GM19395 (cell line): ENCODE measurements around the gene PSME2.

Experiments used
- ATAC-seq: cut with Tn5 transposase; IDR thresholded peaks from one replicate; pipeline ENCODE4 v1.9.1; 2021; ENCODE audit warnings: mild to moderate bottlenecking, moderate library complexity; ENCODE audit not compliant: unreplicated experiment

Gene PSME2, protein sequence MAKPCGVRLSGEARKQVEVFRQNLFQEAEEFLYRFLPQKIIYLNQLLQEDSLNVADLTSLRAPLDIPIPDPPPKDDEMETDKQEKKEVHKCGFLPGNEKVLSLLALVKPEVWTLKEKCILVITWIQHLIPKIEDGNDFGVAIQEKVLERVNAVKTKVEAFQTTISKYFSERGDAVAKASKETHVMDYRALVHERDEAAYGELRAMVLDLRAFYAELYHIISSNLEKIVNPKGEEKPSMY

DNA sequence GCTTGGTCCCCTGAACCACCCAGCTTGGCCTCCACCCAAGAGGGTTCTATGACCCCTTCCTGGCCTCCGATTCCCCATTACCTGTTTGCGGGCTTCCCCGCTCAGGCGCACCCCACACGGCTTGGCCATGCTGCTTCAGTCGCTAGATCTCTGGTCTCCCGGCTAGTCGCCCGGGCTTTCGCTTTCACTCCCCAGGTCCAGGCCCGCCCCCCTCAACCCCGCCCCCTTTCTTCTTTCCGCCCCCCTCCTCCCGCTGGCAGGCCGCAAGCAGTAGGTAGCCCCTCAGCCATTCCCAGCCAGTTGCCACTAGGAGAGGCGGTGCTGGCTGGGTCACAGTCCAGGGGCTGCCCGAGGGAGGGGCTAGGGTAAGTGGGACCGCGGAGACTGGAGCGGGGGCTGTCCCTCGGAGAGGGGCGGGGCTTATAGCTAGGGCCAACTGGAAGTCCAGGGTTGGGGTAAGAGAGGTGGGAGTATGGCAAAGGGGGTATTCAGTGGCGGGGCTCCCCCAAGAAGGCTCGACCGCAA, at the start of gene PSME2:
Gene PSME2, minus strand, starts transcription at position 158 of the 525 bp plus-strand sequence. Its CDS starts 29 bp downstream, at position 129.
- peak; percentile 59 for ATAC-seq

DNA sequence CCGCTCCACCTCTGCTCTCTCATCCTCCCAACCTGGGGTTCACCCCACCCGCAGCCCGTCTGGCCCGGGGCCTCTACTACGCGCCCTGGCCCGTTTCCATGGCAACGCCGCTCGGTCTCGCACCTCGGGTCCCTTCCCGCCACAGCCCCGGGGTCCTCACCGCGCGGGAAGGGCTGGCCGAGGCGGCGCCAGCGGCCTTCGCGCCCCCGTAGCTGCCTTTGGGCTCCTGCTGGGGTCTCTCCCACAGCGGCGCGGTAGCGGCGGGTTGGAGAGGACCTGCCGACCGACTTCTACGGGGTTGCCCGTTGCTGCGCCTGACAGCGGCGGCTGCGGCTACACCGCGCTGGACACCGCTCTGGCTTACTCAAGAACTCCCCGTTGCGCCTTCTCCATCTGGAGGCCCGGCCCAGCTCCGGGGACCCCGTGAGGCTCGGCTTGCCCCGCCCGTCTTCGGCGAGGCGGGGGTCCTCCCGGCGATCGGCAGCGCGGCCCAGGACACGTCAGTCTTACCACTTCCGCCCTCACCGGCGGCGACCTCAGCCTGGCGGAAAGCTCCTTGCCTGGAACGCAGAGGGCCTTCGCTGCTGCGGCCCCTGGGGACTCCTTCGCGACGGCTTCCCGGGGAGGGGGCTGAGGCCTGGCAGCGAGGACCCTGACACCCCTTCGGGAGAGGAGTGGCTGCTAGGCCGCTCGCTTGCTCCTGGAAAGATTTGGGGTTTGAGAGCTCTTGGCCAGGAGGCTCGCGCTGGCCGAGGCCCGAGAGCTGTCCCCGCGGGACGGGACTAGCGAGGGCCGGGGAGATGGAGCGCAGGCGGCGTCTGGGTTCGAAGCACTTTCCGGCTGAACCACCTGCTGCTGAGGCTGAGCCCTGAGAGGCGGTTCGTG, 49.0 kb upstream of the PSME2 start, which contains the start of gene TM9SF1:
Gene TM9SF1, minus strand, starts transcription at position 256 of the 885 bp plus-strand sequence. CDS start 422 bp downstream, outside the sequence.
- peak; percentile 83 for ATAC-seq

DNA sequence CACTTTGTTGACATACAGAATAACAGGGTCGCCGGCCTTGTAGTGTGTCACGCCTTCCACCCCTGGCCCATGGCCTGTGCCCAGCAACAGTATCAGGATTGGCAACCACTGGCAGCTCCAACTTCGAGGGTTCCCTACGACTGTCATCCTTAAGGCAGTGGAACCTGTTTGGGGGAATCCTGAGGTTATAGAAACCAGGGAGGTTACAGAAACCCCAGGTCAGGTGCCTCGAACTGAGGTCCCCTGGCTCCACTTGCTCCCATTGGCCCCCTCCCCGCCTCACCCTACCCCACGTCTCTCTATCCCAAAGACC, 48.4 kb upstream of the PSME2 start:
- ATAC-seq: no peak

DNA sequence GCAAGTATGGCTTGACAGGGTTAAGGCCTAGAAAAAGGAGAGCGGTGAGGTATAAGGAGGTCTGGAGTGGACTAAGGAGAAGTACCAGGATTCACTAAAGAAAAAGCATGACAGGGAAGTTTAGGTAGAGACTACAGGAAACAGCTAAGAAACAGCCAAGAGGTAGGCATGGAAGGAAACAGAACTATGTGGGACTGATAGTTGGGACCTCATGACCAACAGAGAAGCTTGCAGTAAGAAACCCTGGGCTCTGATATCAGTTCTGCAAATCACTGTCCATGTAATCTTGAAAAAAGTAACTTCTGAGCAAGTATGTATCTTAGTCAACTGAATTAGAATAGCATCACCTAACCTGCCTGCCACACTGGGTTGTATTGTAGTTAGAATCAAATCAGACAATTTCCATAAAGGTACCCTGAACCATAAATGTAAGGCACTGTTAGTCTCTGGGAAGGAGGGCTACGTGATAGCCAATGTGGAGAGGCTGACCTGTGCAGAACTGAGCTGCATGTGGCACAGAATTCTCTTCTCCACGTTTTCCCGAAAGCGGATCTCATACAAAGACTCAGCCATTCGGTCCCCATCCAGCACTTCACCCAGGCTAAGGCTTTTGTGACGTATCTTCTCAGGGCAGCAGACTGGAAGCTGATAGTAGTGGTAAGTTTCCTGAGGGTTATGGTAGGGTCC, 47.9 kb upstream of the PSME2 start:
- ATAC-seq: no peak

DNA sequence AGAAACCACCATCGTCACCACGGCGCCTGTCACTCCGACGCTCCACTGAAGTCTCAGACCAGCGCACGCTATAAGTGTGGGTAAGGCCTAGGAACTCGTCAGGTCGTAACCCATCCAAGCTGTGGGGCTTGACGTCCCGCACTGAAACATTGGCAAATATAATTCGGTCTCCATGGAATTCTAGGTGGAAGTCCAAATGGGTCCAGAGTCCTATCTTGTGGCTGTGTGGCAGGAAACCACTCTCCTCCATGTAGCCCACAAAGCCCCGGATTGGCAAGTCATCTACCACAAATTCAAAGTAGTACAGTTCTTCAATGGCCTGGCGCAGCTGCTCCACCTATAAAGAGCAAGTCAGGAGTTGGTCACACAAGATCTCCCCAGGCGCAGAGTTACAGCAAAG, 46.5 kb upstream of the PSME2 start:
- no peak for ATAC-seq

DNA sequence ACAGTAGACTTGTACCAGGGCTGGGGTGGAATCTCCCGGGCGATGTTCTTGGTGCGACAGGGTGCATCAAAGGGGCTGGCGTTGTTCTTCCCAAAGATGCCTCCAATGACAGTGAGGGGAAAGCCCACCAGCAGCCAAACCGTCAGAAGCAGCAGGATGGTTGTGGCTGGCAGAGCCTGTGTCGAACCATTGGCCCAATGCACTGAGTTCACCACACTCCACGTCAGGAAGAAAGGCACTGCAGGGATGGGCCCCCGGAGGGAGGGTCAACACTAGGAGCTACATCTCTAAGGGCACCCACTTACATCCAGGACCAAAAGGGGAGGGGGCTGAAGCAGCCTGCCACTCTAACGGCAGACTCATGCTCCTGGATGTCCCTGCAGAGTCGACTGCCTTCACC, 44.0 kb upstream of the PSME2 start:
- no peak for ATAC-seq

DNA sequence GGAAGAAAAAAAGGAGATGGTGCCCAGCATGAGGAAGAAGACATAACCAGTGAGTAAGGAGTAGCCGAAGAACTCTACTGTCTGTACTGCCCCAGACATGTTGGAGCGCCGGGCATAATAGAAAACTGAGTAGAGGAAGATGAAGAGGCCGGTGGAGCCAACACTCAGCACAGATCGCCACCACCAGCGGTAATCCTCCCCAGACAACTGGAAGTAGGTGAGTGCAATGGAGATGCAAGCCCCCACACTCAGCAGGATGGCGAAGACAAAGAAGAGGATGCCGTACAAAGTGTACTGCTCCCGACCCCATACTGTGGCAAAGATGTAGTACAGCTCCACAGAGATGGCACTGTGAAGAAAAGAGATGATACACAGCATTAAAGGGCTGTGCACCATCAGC, 43.0 kb upstream of the PSME2 start:
- no peak for ATAC-seq

DNA sequence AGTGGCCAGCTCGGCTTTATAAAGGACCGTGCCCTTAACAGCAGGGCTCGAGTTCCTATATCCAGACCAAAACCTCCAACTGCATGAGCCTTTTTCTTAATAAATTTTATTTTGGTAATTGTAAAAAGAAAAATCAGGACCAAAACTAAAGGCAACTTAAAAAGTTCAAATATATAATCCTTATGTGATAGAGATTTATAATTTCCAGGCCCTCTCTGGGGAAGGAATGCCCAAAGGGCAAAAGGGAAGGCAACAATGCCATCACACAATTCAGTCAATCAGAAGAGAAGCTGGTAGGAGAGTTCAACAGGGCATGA, 42.6 kb upstream of the PSME2 start:
- no peak for ATAC-seq

DNA sequence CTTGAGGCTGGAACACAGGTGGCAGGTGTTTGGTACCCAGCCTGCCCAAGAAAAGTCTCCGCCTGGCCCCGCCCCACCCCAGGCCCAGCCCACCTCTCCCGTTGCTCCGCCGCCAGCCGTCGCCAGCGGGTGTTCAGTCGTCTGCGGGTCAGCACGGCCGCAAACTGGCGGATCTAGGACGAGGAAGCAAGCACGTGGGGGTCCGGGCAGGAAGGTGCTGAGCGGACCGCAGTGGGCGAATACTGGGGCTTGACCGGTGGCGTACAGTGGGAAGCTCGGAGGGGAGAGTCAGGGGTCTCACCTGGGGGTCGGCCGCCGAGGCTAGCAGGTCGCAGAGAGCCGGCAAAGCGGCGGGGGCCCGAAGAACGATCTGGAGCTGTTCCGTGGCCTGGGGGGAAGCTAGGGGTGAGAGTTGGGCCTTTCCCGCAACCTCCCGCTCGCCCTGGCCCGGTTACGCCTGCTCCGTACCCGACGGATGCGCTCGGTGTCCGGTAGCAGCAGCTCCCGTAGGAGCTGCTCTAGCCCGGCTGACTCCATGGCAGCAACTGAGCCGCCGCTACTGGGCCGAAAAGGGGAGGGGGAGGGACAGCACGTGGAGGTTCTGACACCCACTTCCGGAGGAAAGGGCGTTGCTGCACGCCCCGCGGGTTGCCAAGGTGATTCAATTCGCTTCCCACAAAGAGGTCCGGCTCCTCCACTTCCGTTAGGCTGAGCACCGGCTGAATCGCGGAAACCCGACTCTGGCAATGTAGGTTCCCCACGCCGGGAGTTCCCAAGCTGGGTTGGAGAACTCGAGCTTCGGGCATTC, 42.0 kb upstream of the PSME2 start, which contains the start of gene IPO4:
Gene IPO4, minus strand, starts transcription at position 566 of the 808 bp plus-strand sequence. Its CDS starts 29 bp downstream, at position 537.
- ATAC-seq: peak; percentile 89

DNA sequence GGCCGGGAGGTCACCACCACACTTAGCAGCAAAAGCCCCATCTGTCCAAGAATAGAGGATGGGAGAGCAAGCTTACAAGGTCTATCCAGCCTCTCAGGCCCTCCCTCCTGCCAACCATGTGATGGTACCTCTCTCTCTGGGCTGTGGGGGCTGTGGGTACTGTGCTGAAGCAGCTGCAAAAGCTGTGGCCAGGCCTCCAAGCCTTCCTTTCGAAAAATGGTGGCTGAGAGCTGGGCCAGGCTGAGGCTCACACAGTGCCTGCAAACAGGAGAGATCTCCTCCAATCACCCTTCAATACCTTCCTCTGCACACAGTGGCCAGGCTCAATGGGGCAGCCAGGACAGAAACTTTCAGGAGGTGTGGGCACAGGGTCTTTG, 41.1 kb upstream of the PSME2 start:
- no peak for ATAC-seq

DNA sequence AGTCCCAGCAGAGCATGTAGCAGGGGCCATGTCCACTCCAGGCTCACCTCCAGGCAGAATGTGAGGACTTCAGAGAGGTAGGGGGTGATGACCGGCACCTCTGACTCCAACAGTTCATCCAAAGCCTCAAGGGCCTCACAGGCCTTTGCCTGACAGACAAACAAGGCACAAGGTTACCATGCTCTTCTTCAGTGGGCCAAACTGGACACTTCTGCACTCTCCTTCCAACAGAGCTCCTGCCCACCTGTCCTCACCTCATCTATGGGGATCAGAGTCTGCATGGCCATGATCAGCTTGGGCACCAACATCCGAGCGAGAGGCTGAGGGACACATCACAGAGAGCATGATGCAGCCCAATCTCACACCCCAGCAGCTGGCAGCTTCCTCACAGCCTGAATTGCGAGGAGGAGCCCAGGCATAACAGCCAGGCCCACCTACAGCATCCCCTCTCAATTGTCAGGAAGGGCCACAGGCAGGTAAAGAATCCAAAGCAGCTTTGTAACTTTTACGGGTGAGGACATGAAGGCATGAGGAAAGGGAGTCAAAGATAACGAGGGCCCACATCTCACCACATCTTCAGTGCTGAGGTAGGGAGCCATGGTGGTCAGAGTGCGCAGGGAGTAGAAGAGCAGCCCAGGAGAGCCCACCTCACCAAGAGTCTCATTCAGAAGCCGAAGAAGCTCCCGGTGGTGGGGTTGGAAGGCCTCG, 40.6 kb upstream of the PSME2 start:
- ATAC-seq: no peak

DNA sequence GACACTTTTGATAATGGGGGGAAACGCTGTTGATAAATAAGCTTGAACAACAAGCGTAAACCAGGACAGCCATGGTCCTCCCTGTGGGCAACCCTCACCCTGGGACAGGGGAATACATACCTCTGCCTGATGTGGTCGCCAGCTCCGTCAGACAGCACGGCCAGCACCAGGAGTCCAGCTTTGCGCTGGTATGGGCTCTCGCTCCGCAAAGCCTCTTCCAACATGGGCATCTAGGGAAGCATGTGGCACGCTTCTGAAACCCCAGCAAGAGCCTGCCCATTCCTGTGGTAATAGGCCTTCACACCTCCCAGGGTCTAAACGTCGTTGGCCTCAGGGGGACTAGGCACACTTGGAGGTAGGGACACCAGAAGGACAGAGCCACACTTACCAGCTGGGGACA, 39.3 kb upstream of the PSME2 start:
- no peak for ATAC-seq

DNA sequence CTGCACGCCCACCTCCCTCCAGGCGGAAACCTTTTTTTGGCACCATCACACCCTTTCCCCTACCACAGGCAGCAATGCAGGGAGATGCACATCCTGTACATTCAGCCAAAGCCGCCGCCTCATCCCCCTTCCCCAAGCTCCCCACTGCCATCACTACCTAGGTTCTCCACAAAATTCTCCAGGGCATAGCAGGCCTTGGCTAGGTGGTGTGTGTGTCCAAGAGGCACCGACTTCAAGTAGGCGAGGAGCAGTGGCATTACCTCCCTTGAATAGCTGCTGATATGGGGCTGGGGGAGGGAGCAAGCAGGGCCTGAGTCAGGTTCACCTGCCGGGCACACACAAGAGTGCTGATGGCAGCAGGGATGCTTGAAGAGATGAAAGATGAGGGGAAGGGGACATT, 38.6 kb upstream of the PSME2 start:
- no peak for ATAC-seq

DNA sequence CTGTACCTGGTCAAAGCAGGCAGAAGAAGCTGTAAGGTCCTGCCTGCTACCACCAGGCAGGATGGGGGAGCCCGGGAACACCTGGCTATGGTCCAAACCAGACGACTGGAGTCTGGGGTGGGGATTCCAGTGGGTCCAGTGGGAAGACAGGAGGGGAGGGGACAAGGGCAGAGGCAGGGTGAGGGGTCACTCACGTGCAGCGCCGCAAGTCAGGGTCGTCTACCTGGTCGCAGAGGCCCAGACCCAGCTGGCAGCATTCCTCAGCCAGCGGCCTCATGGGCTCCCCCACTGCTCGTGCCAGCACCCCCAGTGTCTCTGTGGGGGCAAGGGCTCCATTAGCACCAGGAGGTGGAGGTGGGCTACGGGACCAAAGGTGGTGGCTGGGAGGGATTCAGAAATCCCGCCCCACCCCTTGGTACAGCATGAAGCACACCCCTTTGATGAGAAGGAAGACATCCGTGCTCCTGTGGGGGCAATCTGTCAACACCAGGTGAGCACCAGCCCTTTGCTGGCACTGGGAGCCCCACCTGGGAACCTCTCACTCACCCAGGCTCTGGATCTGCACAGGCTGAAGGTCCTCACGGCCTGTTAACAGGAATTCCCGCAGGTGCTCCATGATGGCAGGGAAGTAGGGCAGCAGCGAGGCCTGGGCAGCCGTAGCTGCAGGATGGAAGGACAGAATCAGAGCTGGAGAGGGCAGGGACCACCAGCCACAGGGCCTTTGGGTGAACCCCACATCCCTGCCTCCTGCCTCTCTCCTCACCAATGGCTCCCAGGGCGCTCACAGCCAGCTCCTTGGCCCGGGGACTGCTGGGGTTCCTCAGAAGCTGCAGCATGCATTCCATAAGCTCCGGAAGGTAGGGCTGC, 37.9 kb upstream of the PSME2 start:
- no peak for ATAC-seq

DNA sequence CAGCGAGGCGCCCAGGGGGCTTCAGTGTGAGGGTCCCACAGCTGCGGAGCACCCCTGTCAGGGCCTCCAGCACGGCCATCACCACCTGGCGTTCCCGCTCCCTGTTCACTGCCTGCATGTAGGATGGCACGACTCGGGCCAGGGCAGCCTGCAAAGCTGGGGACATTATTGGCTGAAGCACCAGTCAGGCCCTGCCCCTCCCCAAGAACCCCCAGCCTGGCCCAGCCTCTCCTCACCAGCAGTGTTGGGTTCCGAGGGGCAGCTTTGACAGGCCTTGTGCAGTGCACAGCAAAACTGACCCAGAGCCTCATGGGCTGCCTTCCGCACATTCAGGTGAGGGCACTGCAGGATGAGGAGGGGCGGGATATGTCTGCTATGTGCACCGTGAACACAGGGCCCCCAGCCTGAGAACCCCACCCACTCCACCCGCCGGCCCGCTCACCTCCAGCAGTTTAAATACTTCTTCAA, 36.6 kb upstream of the PSME2 start:
- no peak for ATAC-seq

DNA sequence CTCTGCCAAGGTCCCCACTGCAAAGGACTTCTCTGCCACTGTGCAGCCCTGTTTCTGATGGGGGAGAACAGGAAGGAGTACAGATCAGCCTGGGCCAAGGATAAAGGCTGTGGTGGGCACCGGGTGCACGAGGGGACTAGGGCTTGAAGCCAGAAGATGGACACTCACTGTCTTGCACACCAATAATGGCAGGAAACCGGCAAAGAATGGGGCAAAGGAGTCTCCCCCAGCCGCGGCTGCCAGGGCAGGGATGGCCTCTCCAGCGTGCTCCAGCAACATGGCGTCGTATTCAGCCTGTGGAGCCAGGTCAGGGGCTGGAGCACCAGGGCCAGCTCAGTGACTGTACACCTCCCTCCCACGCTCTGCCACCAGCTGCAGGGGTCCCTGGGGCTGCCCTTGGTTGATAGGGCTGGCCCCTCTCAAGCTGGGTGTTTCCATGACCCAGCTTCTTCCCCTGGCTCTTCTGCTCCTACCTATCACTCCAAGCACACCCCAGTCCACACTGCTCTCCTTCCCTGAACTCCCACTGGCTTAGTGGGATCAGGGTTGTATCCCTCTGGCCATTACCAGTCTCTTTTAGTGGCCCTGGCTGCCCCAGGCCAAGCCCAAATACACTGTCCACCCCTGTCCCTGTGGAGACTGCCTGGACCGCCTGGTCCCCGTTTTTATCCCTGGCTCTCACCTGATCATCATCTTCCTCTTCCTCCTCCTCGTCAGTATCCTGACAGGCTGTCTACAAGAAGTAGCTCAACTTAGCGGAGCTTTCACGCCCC, 35.9 kb upstream of the PSME2 start:
- no peak for ATAC-seq

DNA sequence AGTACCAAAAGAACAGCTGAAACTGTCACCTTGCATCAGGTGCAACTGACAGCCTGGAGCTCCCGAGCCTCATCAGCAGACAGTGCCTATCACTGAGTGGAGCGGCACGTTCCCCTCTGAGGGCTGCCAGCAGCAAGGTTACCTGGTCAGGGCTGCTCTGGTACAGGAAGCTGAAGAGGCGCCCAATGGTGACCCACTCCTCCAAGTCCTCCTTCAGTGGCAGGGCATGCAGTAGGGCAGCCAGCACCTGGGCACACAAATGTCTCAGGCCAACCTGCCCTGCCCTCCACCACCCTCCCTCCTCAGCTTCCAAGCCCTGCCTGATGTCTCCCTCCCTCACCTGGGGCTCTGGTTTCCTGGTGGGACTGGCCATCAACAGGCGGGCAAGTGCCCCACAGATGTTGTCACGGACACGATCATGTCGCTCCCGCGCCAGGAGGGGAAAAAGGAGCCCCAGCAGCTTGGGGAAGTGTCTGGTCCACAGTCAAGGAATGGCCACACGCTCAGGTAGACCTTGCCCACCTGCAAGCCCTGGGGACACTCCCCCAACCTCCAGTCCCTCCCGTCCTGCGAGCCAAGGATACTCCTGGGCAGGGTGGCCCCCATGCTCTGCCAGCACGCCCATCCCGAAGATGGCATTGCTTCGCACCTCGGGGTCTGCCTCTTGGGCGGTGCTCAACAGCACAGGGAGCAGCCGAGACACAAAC, 35.1 kb upstream of the PSME2 start:
- no peak for ATAC-seq
